HepG2 (cell line): Measurements from ENCODE around the gene METTL26. TPM values are rescaled to one million over a fixed set of nuclear protein-coding genes. Genes with fewer than 3 reads are reported as not detected.

ENCODE experiments used
- BHLHE40 ChIP-seq: IDR thresholded peaks from 2 replicates; pipeline ENCODE4 v1.6.1; 2011; ENCODE audit warnings: low read length, improper control_type of control experiment
- EP300 ChIP-seq, 3 experiments: sonication (generic) in 1 of 3; formaldehyde crosslinking in 1 of 3; IDR thresholded peaks; 2 replicates each; pipeline versions ENCODE4 v1.5.1 to v1.6.1; 2011 to 2020; ENCODE audit warnings: low read depth in 2 of 3, low read length in 2 of 3, borderline replicate concordance in 1 of 3, improper control_type of control experiment in 1 of 3, mild to moderate bottlenecking in 1 of 3, missing genetic modification reagents in 1 of 3, moderate library complexity in 1 of 3
- GATAD2A ChIP-seq: IDR thresholded peaks from 2 replicates; pipeline ENCODE4 v1.6.1; 2016
- GFI1 ChIP-seq: sonication (generic); formaldehyde crosslinking; IDR thresholded peaks from 2 replicates; pipeline ENCODE4 v1.5.0; 2020; ENCODE audit warnings: missing genetic modification reagents, mild to moderate bottlenecking, borderline replicate concordance
- MTF2 ChIP-seq: sonication (generic); formaldehyde crosslinking; IDR thresholded peaks from 2 replicates; pipeline ENCODE4 v1.5.0; 2020; ENCODE audit warnings: missing genetic modification reagents, borderline replicate concordance
- NBN ChIP-seq: fragments of 450-650 bp; conservative IDR thresholded peaks from 2 replicates; pipeline ENCODE4 v1.6.1; 2017
- PRDM15 ChIP-seq: sonication (generic); formaldehyde crosslinking; IDR thresholded peaks from 2 replicates; pipeline ENCODE4 v1.4.0; 2020; ENCODE audit warnings: missing genetic modification reagents
- SALL1 ChIP-seq: sonication (generic); formaldehyde crosslinking; IDR thresholded peaks from 2 replicates; pipeline ENCODE4 v1.8.0; 2022; ENCODE audit warnings: mild to moderate bottlenecking, missing genetic modification reagents
- SP140L ChIP-seq: sonication (generic); formaldehyde crosslinking; IDR thresholded peaks from 2 replicates; pipeline ENCODE4 v1.4.0; 2020; ENCODE audit warnings: missing genetic modification reagents, borderline replicate concordance
- TBX3 ChIP-seq: fragments of 450-650 bp; IDR thresholded peaks from 2 replicates; pipeline ENCODE4 v1.6.1; 2017; ENCODE audit warnings: antibody characterized with exemption, mild to moderate bottlenecking, inconsistent platforms, borderline replicate concordance
- TFDP1 ChIP-seq: IDR thresholded peaks from 2 replicates; pipeline ENCODE4 v1.6.1; 2016; ENCODE audit warnings: missing compliant biosample characterization, missing genetic modification reagents, borderline replicate concordance
- THYN1 ChIP-seq: sonication (generic); formaldehyde crosslinking; IDR thresholded peaks from 2 replicates; pipeline ENCODE4 v1.8.1; 2023; ENCODE audit warnings: low read depth, mild to moderate bottlenecking, moderate library complexity, missing genetic modification reagents, borderline replicate concordance
- YY1 ChIP-seq: IDR thresholded peaks from 2 replicates; pipeline ENCODE4 v1.6.1; 2011; ENCODE audit warnings: low read length, low read depth, moderate library complexity, mild to moderate bottlenecking; ENCODE audit not compliant: insufficient read depth, insufficient replicate concordance
- ZNF253 ChIP-seq: sonication (generic); formaldehyde crosslinking; IDR thresholded peaks from 2 replicates; pipeline ENCODE4 v1.8.0; 2022; ENCODE audit warnings: mild to moderate bottlenecking, missing genetic modification reagents, borderline replicate concordance
- ZNF572 ChIP-seq: sonication (generic); formaldehyde crosslinking; IDR thresholded peaks from 2 replicates; pipeline ENCODE4 v1.5.1; 2020; ENCODE audit warnings: mild to moderate bottlenecking, missing genetic modification reagents
- ZNF710 ChIP-seq: sonication (generic); formaldehyde crosslinking; IDR thresholded peaks from 2 replicates; pipeline ENCODE4 v1.5.0; 2020; ENCODE audit warnings: mild to moderate bottlenecking, missing genetic modification reagents, borderline replicate concordance
- ZNF761 ChIP-seq: sonication (generic); formaldehyde crosslinking; conservative IDR thresholded peaks from 2 replicates; pipeline ENCODE4 v1.4.0; 2020; ENCODE audit warnings: mild to moderate bottlenecking, missing genetic modification reagents
- polyA plus RNA-seq, 8 experiments: library from polyadenylated mRNA; depleted of rRNA in 3 of 8; stranded (reverse) in 7 of 8; unstranded in 1 of 8; fragments of >200 nt; fragmentation: Illumina TruSeq in 4 of 8; extraction: Trizol in 4 of 8; gene quantifications; 2 replicates each; pipeline versions ENCODE4 v1.2.1 to v1.2.3, GENCODE V29; 2011 to 2016; ENCODE audit warnings: low read depth in 4 of 8, missing spikeins in 1 of 8, mixed read lengths in 1 of 8; ENCODE audit not compliant: insufficient read depth in 1 of 8
- total RNA-seq, 5 experiments: library from RNA; depleted of rRNA; stranded (reverse); fragments of >200 nt; fragmentation: Illumina TruSeq; extraction: Trizol; gene quantifications; 2 replicates each; pipeline ENCODE4 v1.2.3, GENCODE V29; 2016; ENCODE audit warnings: low read depth in 1 of 5
- TF ChIP-seq, protein P1 (sequence below): sonication (generic); formaldehyde crosslinking; IDR thresholded peaks from 2 replicates; pipeline ENCODE4 v1.4.0; 2020; ENCODE audit warnings: missing genetic modification reagents
- TF ChIP-seq, protein P2 (sequence below): sonication (generic); formaldehyde crosslinking; IDR thresholded peaks from 2 replicates; pipeline ENCODE4 v1.4.0; 2020; ENCODE audit warnings: mild to moderate bottlenecking, missing genetic modification reagents, borderline replicate concordance

Gene METTL26
- total and polyA plus RNA-seq, 2 of the 13 experiments (the other 11 are each of a cell fraction or from before 2014, with no cell fraction given): 65.5 to 70.1 TPM

DNA sequence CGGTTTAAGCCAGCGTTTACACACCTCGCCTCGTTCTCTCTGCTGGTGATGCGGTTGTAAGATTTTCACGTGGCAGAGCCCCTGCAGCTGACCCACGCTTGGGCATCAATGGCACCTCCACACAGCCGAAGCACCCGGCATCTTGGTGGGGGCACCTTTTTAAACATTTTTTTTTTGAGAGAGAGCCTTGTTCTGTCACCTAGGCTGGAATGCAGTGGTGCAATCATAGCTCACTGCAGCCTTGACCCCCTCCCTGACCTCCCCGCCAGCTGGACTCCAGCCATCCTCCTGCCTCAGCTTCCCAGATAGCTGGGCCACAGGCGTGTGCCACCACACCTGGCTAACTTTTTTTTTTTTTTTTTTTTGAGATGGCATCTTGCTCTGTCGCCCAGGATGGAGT, 17.9 kb upstream of the METTL26 start (continued):
- TF ChIP-seq PRDM15 (CRISPR knock-in tag): no peak
- no peak for TF ChIP-seq SP140L (CRISPR knock-in tag)
- TF ChIP-seq GFI1 (CRISPR knock-in tag): no peak
- peak in 1 of 2 experiments; percentile 38; a peak in 1 of 4 replicates for TF ChIP-seq EP300 (IDR thresholded peaks at IDR 0.05; ENCODE audit: low read depth in 2 of 2, low read length in 2 of 2)
- TF ChIP-seq EP300 (CRISPR knock-in tag; IDR thresholded peaks at IDR 0.05; ENCODE audit: borderline replicate concordance): no peak
- TF ChIP-seq TBX3: no peak
- peak; percentile 20 for TF ChIP-seq YY1
- TF ChIP-seq ZNF572 (CRISPR knock-in tag): no peak
- 0 out of 2 replicates have a peak, but pooled peaks have one; percentile 23 for TF ChIP-seq SALL1 (CRISPR knock-in tag)
- no peak for TF ChIP-seq THYN1
- no peak for TF ChIP-seq ZNF710
- TF ChIP-seq, protein P1, sequence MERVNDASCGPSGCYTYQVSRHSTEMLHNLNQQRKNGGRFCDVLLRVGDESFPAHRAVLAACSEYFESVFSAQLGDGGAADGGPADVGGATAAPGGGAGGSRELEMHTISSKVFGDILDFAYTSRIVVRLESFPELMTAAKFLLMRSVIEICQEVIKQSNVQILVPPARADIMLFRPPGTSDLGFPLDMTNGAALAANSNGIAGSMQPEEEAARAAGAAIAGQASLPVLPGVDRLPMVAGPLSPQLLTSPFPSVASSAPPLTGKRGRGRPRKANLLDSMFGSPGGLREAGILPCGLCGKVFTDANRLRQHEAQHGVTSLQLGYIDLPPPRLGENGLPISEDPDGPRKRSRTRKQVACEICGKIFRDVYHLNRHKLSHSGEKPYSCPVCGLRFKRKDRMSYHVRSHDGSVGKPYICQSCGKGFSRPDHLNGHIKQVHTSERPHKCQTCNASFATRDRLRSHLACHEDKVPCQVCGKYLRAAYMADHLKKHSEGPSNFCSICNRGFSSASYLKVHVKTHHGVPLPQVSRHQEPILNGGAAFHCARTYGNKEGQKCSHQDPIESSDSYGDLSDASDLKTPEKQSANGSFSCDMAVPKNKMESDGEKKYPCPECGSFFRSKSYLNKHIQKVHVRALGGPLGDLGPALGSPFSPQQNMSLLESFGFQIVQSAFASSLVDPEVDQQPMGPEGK: peak; percentile 80
- no peak for TF ChIP-seq ZNF253 (CRISPR knock-in tag)
- TF ChIP-seq BHLHE40: no peak
- no peak for TF ChIP-seq MTF2 (CRISPR knock-in tag)
- TF ChIP-seq NBN: no peak
- TF ChIP-seq, protein P2, sequence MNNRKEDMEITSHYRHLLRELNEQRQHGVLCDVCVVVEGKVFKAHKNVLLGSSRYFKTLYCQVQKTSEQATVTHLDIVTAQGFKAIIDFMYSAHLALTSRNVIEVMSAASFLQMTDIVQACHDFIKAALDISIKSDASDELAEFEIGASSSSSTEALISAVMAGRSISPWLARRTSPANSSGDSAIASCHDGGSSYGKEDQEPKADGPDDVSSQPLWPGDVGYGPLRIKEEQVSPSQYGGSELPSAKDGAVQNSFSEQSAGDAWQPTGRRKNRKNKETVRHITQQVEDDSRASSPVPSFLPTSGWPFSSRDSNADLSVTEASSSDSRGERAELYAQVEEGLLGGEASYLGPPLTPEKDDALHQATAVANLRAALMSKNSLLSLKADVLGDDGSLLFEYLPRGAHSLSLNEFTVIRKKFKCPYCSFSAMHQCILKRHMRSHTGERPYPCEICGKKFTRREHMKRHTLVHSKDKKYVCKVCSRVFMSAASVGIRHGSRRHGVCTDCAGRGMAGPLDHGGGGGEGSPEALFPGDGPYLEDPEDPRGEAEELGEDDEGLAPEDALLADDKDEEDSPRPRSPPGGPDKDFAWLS (CRISPR knock-in tag): no peak
- TF ChIP-seq ZNF761 (CRISPR knock-in tag): no peak
- TF ChIP-seq TFDP1 (CRISPR knock-in tag): no peak
- TF ChIP-seq GATAD2A: peak; percentile 44; the same call in 1 of the 2 replicates
